GM18951 (cell line): ENCODE data around the gene TMIGD1.

ENCODE experiments used
- POLR2A ChIP-seq: IDR thresholded peaks from 4 replicates; pipeline ENCODE4 v1.6.1; 2011; ENCODE audit warnings: mild to moderate bottlenecking; ENCODE audit not compliant: insufficient read length, insufficient read depth; ENCODE audit errors: extremely low read depth
- in situ Hi-C: fragments of 300-500 bp; cut with MboI; formaldehyde crosslinking; loops from one replicate; pipeline ENCODE4 v1.12.0; 2022; ENCODE audit warnings: low sequenced_read_pairs, mixed read lengths, inconsistent platforms; ENCODE audit not compliant: unreplicated experiment

TMIGD1 gene

DNA sequence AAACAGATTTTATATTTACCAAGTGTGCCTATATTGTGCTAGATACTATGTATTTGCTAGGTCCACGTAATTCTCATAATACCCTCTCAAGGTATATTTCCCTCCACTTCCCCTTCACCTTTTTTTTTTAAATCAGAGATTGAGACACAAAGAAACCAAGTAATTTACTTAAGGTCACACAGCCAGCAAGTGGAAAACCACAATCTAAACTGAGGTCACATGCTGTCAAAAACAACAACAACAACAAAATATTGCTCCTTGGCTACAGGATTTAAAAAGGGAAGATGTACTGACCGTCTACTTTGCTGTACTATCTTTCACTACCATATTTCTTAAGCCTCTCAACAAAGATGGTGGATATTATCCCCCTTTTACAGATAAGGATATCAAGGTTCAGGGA is 57.9 kb downstream of the TMIGD1 start:
- in situ Hi-C loops = loop anchor here (10.0 kb wide), 1 partner anchor 171 kb away; no protein-coding TSS in a partner anchor
- no peak for TF ChIP-seq POLR2A

DNA sequence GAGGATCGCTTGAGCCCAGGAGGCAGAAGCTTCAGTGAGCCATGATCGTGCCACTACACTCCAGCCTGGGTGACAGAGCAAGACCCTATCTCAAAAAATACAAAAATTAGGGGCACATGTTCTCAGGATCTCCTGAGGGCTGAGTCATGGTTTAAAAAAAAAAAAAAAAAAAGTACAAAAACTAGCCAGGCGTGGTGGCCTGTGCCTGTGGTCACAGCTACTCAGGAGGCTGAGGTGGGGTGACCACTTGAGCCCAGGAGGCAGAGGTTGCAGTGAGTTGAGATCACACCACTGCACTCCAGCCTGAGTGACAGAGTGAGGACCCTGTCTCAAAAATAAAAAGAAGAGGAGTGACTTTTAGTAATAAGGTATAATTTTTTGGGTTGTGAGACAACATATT is 59.0 kb downstream of the TMIGD1 start:
- in situ Hi-C loops = loop anchor here (10.0 kb wide), 1 partner anchor 170 kb away; no protein-coding TSS in a partner anchor
- no peak for TF ChIP-seq POLR2A

- TF ChIP-seq POLR2A = no peak
- in situ Hi-C loops = loop anchor here (10.0 kb wide), 1 partner anchor 169 kb away; no protein-coding TSS in a partner anchor
These were observed 60.5 kb downstream of the TMIGD1 start for GRCh38 chr17:30273373-30273772.

DNA sequence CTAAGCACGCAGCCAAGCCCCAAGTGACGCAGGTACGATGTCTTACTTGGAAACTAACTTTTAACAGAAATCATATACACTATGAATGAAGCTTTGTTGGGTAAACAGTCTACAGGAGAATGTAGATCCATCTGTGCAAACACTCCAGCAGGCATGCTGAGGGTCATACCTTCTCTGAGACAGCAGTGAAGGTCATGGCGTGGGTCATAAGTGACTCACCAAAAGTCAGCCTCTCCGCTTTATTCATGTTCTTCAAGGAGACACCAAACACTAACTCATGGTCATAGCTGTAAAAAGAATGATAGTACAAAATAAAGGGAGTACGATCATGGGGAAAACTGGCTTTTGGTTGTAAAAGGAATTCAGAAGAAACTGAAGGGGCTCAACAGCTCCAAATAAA is 62.8 kb downstream of the TMIGD1 start:
- no peak for TF ChIP-seq POLR2A
- in situ Hi-C loops = loop anchor here (10.0 kb wide), 1 partner anchor 166 kb away; no protein-coding TSS in a partner anchor

GRCh38 chr17:30267625-30268024 is 66.2 kb downstream of the TMIGD1 start:
- in situ Hi-C loops = loop anchor here (10.0 kb wide), 1 partner anchor 143 kb away; no protein-coding TSS in a partner anchor
- TF ChIP-seq POLR2A = no peak
